Right lung (tissue), 5 donors: ENCODE measurements around the gene VENTX. TPM values are rescaled to one million over a fixed set of nuclear protein-coding genes. Genes with fewer than 3 reads are reported as not detected.
"Not testable (repeated sequence)": the region's sequence is repeated elsewhere in the genome, so short reads cannot be mapped to it uniquely, and the experiment has no call there.

Experiments
- DNase-seq, 2 donors: peaks; one replicate each; pipeline ENCODE4 v3.0.0-alpha.2; 2013
- polyA plus RNA-seq, 5 donors: library from polyadenylated mRNA; unstranded; fragments of 120-200 nt; gene quantifications; one replicate each; pipeline versions ENCODE4 v1.2.1 to v1.2.3, GENCODE V29; 2013; ENCODE audit warnings: inconsistent platforms in 1 of 5, low replicate concordance in 1 of 5; ENCODE audit not compliant: insufficient read length in 5 of 5, insufficient read depth in 1 of 5

The VENTX gene
- polyA plus RNA-seq, 5 donors = 0.09 to 0.32 (median 0.21) TPM

GRCh38 chr10:133214468-133215410 lies 22.9 kb upstream of the VENTX start:
- no peak for DNase-seq

GRCh38 chr10:133215586-133215985 lies 22.1 kb upstream of the VENTX start:
- DNase-seq = no peak

- no peak for DNase-seq
These were observed 20.9 kb upstream of the VENTX start for GRCh38 chr10:133216776-133217175.

- no peak for DNase-seq
These were observed 19.7 kb upstream of the VENTX start for GRCh38 chr10:133217800-133218589.

- no peak for DNase-seq
These were observed 18.8 kb upstream of the VENTX start for GRCh38 chr10:133218891-133219290.

- no peak for DNase-seq
These were observed 17.9 kb upstream of the VENTX start for GRCh38 chr10:133219782-133220181.

GRCh38 chr10:133221331-133221730 lies 16.3 kb upstream of the VENTX start:
- no peak for DNase-seq

GRCh38 chr10:133221756-133222155 lies 15.9 kb upstream of the VENTX start:
- DNase-seq = not testable (repeated sequence)

- DNase-seq = no peak
These were observed 13.6 kb upstream of the VENTX start for GRCh38 chr10:133224076-133224475.

- DNase-seq = no peak
These were observed 12.8 kb upstream of the VENTX start for GRCh38 chr10:133224756-133225372.

- DNase-seq = no peak
These were observed 11.9 kb upstream of the VENTX start for GRCh38 chr10:133225707-133226191.

GRCh38 chr10:133226251-133226808 lies 11.3 kb upstream of the VENTX start:
- DNase-seq = no peak

- no peak for DNase-seq
These were observed 10.4 kb upstream of the VENTX start for GRCh38 chr10:133227256-133227655.

- DNase-seq = no peak
These were observed 8.2 kb upstream of the VENTX start for GRCh38 chr10:133229265-133230043.

- no peak for DNase-seq
These were observed 7.7 kb upstream of the VENTX start, which contains the start of gene UTF1 for GRCh38 chr10:133230044-133230361. UTF1 (plus strand) TSS chr10:133230217; CDS start chr10:133230289, 72 bp downstream.

GRCh38 chr10:133230387-133231195 lies 7.1 kb upstream of the VENTX start:
- DNase-seq = no peak

- no peak for DNase-seq
These were observed 6.3 kb upstream of the VENTX start for GRCh38 chr10:133231244-133231945.

GRCh38 chr10:133231946-133232574 lies 5.6 kb upstream of the VENTX start:
- no peak for DNase-seq

- DNase-seq = not testable (repeated sequence)
These were observed 2.9 kb upstream of the VENTX start for GRCh38 chr10:133234796-133235195.
